Chondrocyte (in vitro differentiated cells): Measurements from ENCODE around the gene ASXL3. TPM values are rescaled to one million over a fixed set of nuclear protein-coding genes. Genes with fewer than 3 reads are reported as not detected.

Source experiments
- DNase-seq: peaks from one replicate; pipeline ENCODE4 v3.0.0; 2021; ENCODE audit warnings: mixed read lengths, low spot score
- H3K27ac Mint-ChIP-seq: one replicate; pipeline ENCODE4 v1.8.0; 2021; ENCODE audit warnings: mild to moderate bottlenecking, moderate library complexity, mixed read lengths; ENCODE audit not compliant: unreplicated experiment
- H3K27me3 Mint-ChIP-seq: 2 replicates; pipeline ENCODE4 v1.8.0; 2021; ENCODE audit warnings: low read depth, mixed read lengths
- H3K36me3 Mint-ChIP-seq: 2 replicates; pipeline ENCODE4 v1.8.0; 2021; ENCODE audit warnings: low read depth, mixed read lengths
- H3K4me1 Mint-ChIP-seq: 2 replicates; pipeline ENCODE4 v1.8.0; 2021; ENCODE audit warnings: low read depth, mild to moderate bottlenecking, mixed read lengths
- H3K4me3 Mint-ChIP-seq: one replicate; pipeline ENCODE4 v1.8.0; 2021; ENCODE audit warnings: mild to moderate bottlenecking, moderate library complexity, mixed read lengths; ENCODE audit not compliant: unreplicated experiment
- H3K9me3 Mint-ChIP-seq: 2 replicates; pipeline ENCODE4 v1.8.0; 2021; ENCODE audit warnings: low read depth, mixed read lengths
- total RNA-seq: library from RNA; stranded (reverse); gene quantifications from 3 replicates; pipeline ENCODE4 v1.2.1, GENCODE V29; 2021
- TF ChIP-seq, protein P1 (sequence below): fragments of 200-600 bp; sonication (generic); IDR thresholded peaks from 2 replicates; pipeline ENCODE4 v1.5.0; 2021; ENCODE audit warnings: antibody characterized with exemption, mild to moderate bottlenecking, moderate library complexity

Gene ASXL3
- total RNA-seq, 1 donor from 2014 or later: 3.9 TPM

- no peak for DNase-seq
- H3K36me3 Mint-ChIP-seq: peaks cover 3% of the 10 kb centered on the region
- peaks cover 21% of the 10 kb centered on the region for H3K4me1 Mint-ChIP-seq
- TF ChIP-seq, protein P1, sequence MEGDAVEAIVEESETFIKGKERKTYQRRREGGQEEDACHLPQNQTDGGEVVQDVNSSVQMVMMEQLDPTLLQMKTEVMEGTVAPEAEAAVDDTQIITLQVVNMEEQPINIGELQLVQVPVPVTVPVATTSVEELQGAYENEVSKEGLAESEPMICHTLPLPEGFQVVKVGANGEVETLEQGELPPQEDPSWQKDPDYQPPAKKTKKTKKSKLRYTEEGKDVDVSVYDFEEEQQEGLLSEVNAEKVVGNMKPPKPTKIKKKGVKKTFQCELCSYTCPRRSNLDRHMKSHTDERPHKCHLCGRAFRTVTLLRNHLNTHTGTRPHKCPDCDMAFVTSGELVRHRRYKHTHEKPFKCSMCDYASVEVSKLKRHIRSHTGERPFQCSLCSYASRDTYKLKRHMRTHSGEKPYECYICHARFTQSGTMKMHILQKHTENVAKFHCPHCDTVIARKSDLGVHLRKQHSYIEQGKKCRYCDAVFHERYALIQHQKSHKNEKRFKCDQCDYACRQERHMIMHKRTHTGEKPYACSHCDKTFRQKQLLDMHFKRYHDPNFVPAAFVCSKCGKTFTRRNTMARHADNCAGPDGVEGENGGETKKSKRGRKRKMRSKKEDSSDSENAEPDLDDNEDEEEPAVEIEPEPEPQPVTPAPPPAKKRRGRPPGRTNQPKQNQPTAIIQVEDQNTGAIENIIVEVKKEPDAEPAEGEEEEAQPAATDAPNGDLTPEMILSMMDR: no peak
- peak overlapping the region; percentile 91 for H3K27ac Mint-ChIP-seq
- H3K4me3 Mint-ChIP-seq: peak overlapping the region; percentile 98
- H3K27me3 Mint-ChIP-seq: peaks cover 2% of the 10 kb centered on the region
- H3K9me3 Mint-ChIP-seq: no peaks in the 10 kb centered on the region
Observed at GRCh38 chr18:33576999-33577646, 896 bp upstream of the ASXL3 start.

GRCh38 chr18:33578518-33579348 lies 714 bp downstream of the ASXL3 start:
- H3K36me3 Mint-ChIP-seq: peaks cover 3% of the 10 kb centered on the region
- peaks cover 2% of the 10 kb centered on the region for H3K27me3 Mint-ChIP-seq
- H3K4me3 Mint-ChIP-seq: peak overlapping the region; percentile 70
- TF ChIP-seq, protein P1: no peak
- no peak for DNase-seq
- peaks cover 22% of the 10 kb centered on the region for H3K4me1 Mint-ChIP-seq
- H3K9me3 Mint-ChIP-seq: no peaks in the 10 kb centered on the region
- peak overlapping the region; percentile 46 for H3K27ac Mint-ChIP-seq

GRCh38 chr18:33579349-33580215 lies 1.6 kb downstream of the ASXL3 start:
- DNase-seq: no peak
- H3K4me1 Mint-ChIP-seq: peaks cover 24% of the 10 kb centered on the region
- peaks cover 3% of the 10 kb centered on the region for H3K36me3 Mint-ChIP-seq
- TF ChIP-seq, protein P1: no peak
- peaks cover 2% of the 10 kb centered on the region for H3K27me3 Mint-ChIP-seq
- H3K4me3 Mint-ChIP-seq: no peak overlapping the region
- no peaks in the 10 kb centered on the region for H3K9me3 Mint-ChIP-seq
- H3K27ac Mint-ChIP-seq: no peak overlapping the region

DNA sequence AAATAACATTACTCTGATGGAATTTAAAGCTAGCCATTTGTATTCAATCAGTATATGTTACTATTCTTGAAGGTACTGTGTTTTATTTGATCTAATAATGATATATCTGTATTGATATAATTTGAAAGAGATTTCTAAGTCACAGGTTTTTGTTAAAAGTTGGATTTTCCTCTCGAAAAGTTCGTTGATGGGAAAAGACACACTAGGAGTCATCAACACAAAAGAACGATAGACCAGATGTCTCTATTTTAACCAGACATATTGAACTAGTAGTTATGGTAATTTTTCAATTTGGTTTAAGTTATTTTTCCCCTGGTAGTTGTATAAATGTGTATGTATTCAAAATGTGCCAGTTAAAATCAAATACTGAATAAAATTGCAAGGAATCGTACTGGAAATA lies 2.5 kb downstream of the ASXL3 start:
- Mint-ChIP-seq H3K27ac (no peak overlapping the region), H3K4me3 (no peak overlapping the region), H3K4me1 (peaks cover 29% of the 10 kb centered on the region), H3K36me3 (peaks cover 3% of the 10 kb centered on the region), H3K27me3 (no peaks in the 10 kb centered on the region), H3K9me3 (no peaks in the 10 kb centered on the region)
- TF ChIP-seq, protein P1: no peak
- no peak for DNase-seq

- no peaks in the 10 kb centered on the region for H3K27me3 Mint-ChIP-seq
- H3K9me3 Mint-ChIP-seq: no peaks in the 10 kb centered on the region
- H3K27ac Mint-ChIP-seq: peak overlapping the region; percentile 18
- TF ChIP-seq, protein P1: no peak
- peaks cover 28% of the 10 kb centered on the region for H3K4me1 Mint-ChIP-seq
- no peak for DNase-seq
- H3K36me3 Mint-ChIP-seq: peaks cover 3% of the 10 kb centered on the region
- no peak overlapping the region for H3K4me3 Mint-ChIP-seq
Observed at GRCh38 chr18:33581856-33582255, 3.8 kb downstream of the ASXL3 start.
